GM12875 (cell line): ENCODE data around the gene CDKN2B-AS1.

Experiments used
- H3K4me3 ChIP-seq: one replicate; pipeline ENCODE4 v1.5.1; 2011; ENCODE audit warnings: low read depth, low read length, control low read depth
- CTCF ChIP-seq: IDR thresholded peaks from 2 replicates; pipeline ENCODE4 v1.5.1; 2011; ENCODE audit warnings: low read depth, mild to moderate bottlenecking, control low read depth, inconsistent platforms, low read length, moderate library complexity, borderline replicate concordance; ENCODE audit not compliant: insufficient read depth

CDKN2B-AS1 gene

GRCh38 chr9:22029231-22029630 is 34.6 kb downstream of the CDKN2B-AS1 start:
- TF ChIP-seq CTCF: no peak
- H3K4me3 ChIP-seq: no peak overlapping the region

- no peak overlapping the region for H3K4me3 ChIP-seq
- no peak for TF ChIP-seq CTCF
Observed at GRCh38 chr9:22030101-22030598, 35.6 kb downstream of the CDKN2B-AS1 start.

GRCh38 chr9:22031655-22032411 is 37.2 kb downstream of the CDKN2B-AS1 start:
- no peak overlapping the region for H3K4me3 ChIP-seq
- TF ChIP-seq CTCF: no peak

- no peak overlapping the region for H3K4me3 ChIP-seq
- no peak for TF ChIP-seq CTCF
Observed at GRCh38 chr9:22033012-22033630, 38.5 kb downstream of the CDKN2B-AS1 start.

- H3K4me3 ChIP-seq: no peak overlapping the region
- no peak for TF ChIP-seq CTCF
Observed at GRCh38 chr9:22035591-22036011, 41.0 kb downstream of the CDKN2B-AS1 start.

- TF ChIP-seq CTCF: no peak
Observed at GRCh38 chr9:22036866-22037626, 42.5 kb downstream of the CDKN2B-AS1 start.

More at GRCh38 chr9:22036866-22037626, 42.5 kb downstream of the CDKN2B-AS1 start:
- H3K4me3 ChIP-seq: no peak overlapping the region
